ENCODE measurements around the gene C2CD4C.
A peak's percentile ranks its signal among the peaks of the same experiment; 100 is the strongest.
"Not testable (repeated sequence)": the region's sequence is repeated elsewhere in the genome, so short reads cannot be mapped to it uniquely, and the experiment has no call there.

C2CD4C gene

GRCh38 chr19:426725-427445 is 17.9 kb upstream of the C2CD4C start:
- H3K4me3 ChIP-seq (ENCODE audit: low read depth, low read length) = no peak overlapping the region
- peak; percentile 33 for DNase-seq (ENCODE audit: low read depth)
- TF ChIP-seq MYC (IDR thresholded peaks at IDR 0.05; ENCODE audit: low read depth, low read length) = no peak
- no peak for TF ChIP-seq CTCF (IDR thresholded peaks at IDR 0.05; ENCODE audit: low read depth, low read length)
- no peak for TF ChIP-seq POLR2A (IDR thresholded peaks at IDR 0.05; ENCODE audit: extremely low read depth, insufficient read length)
- TF ChIP-seq MAX (IDR thresholded peaks at IDR 0.05; ENCODE audit: low read depth, low read length) = no peak

GRCh38 chr19:425056-425455 is 16.1 kb upstream of the C2CD4C start:
- no peak for TF ChIP-seq MAX (IDR thresholded peaks at IDR 0.05; ENCODE audit: low read depth, low read length)
- no peak for TF ChIP-seq CTCF (IDR thresholded peaks at IDR 0.05; ENCODE audit: low read depth, low read length)
- TF ChIP-seq MYC (IDR thresholded peaks at IDR 0.05; ENCODE audit: low read depth, low read length) = no peak
- TF ChIP-seq POLR2A (IDR thresholded peaks at IDR 0.05; ENCODE audit: extremely low read depth, insufficient read length) = no peak
- H3K4me3 ChIP-seq (ENCODE audit: low read depth, low read length) = no peak overlapping the region
- DNase-seq (ENCODE audit: low read depth) = no peak

GRCh38 chr19:424546-424945 is 15.6 kb upstream of the C2CD4C start:
- TF ChIP-seq POLR2A (IDR thresholded peaks at IDR 0.05; ENCODE audit: extremely low read depth, insufficient read length) (no peak), MYC (IDR thresholded peaks at IDR 0.05; ENCODE audit: low read depth, low read length) (no peak), CTCF (IDR thresholded peaks at IDR 0.05; ENCODE audit: low read depth, low read length) (no peak), MAX (IDR thresholded peaks at IDR 0.05; ENCODE audit: low read depth, low read length) (no peak)
- H3K4me3 ChIP-seq (ENCODE audit: low read depth, low read length) = no peak overlapping the region
- no peak for DNase-seq (ENCODE audit: low read depth)

- TF ChIP-seq POLR2A (IDR thresholded peaks at IDR 0.05; ENCODE audit: extremely low read depth, insufficient read length) = no peak
- TF ChIP-seq MYC (IDR thresholded peaks at IDR 0.05; ENCODE audit: low read depth, low read length) = no peak
- TF ChIP-seq MAX (IDR thresholded peaks at IDR 0.05; ENCODE audit: low read depth, low read length) = no peak
- TF ChIP-seq CTCF (IDR thresholded peaks at IDR 0.05; ENCODE audit: low read depth, low read length) = no peak
- no peak overlapping the region for H3K4me3 ChIP-seq (ENCODE audit: low read depth, low read length)
- no peak for DNase-seq (ENCODE audit: low read depth)
Observed at GRCh38 chr19:423691-424466, 14.9 kb upstream of the C2CD4C start.

- H3K4me3 ChIP-seq (ENCODE audit: low read depth, low read length) = not testable (repeated sequence)
Observed at GRCh38 chr19:422917-423226, 13.9 kb upstream of the C2CD4C start.

GRCh38 chr19:422213-422916 is 13.4 kb upstream of the C2CD4C start:
- no peak for DNase-seq (ENCODE audit: low read depth)
- TF ChIP-seq POLR2A (IDR thresholded peaks at IDR 0.05; ENCODE audit: extremely low read depth, insufficient read length) (no peak), MYC (IDR thresholded peaks at IDR 0.05; ENCODE audit: low read depth, low read length) (no peak), MAX (IDR thresholded peaks at IDR 0.05; ENCODE audit: low read depth, low read length) (no peak), CTCF (IDR thresholded peaks at IDR 0.05; ENCODE audit: low read depth, low read length) (no peak)

More at GRCh38 chr19:422917-423226, 13.9 kb upstream of the C2CD4C start:
- DNase-seq (ENCODE audit: low read depth) = not testable (repeated sequence)

More at GRCh38 chr19:422213-422916, 13.4 kb upstream of the C2CD4C start:
- no peak overlapping the region for H3K4me3 ChIP-seq (ENCODE audit: low read depth, low read length)
